GM13977 (cell line): ENCODE measurements around the gene PPP2R3A.

Source experiments
- DNase-seq: peaks from one replicate; pipeline ENCODE4 v3.0.0; 2012; ENCODE audit warnings: low spot score
- in situ Hi-C: fragments of 300-500 bp; cut with MboI; formaldehyde crosslinking; loops from one replicate; pipeline ENCODE4 v1.12.0; 2022; ENCODE audit warnings: low sequenced_read_pairs, low pct_unique_long_range_greater_than_20kb, mixed read lengths, inconsistent platforms; ENCODE audit not compliant: unreplicated experiment
- TF ChIP-seq, protein P1 (sequence below): IDR thresholded peaks from 2 replicates; pipeline ENCODE4 v1.5.1; 2012; ENCODE audit warnings: mild to moderate bottlenecking, control low read depth; ENCODE audit not compliant: insufficient read depth; ENCODE audit errors: extremely low read depth, missing control alignments

Gene PPP2R3A

GRCh38 chr3:136195258-136196063 is 229.9 kb downstream of the PPP2R3A start:
- in situ Hi-C loops: no loop called here
- peak; percentile 86 for DNase-seq
- TF ChIP-seq, protein P1, sequence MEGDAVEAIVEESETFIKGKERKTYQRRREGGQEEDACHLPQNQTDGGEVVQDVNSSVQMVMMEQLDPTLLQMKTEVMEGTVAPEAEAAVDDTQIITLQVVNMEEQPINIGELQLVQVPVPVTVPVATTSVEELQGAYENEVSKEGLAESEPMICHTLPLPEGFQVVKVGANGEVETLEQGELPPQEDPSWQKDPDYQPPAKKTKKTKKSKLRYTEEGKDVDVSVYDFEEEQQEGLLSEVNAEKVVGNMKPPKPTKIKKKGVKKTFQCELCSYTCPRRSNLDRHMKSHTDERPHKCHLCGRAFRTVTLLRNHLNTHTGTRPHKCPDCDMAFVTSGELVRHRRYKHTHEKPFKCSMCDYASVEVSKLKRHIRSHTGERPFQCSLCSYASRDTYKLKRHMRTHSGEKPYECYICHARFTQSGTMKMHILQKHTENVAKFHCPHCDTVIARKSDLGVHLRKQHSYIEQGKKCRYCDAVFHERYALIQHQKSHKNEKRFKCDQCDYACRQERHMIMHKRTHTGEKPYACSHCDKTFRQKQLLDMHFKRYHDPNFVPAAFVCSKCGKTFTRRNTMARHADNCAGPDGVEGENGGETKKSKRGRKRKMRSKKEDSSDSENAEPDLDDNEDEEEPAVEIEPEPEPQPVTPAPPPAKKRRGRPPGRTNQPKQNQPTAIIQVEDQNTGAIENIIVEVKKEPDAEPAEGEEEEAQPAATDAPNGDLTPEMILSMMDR: no peak

- DNase-seq: no peak
- in situ Hi-C loops: no loop called here
- TF ChIP-seq, protein P1: no peak
These were observed 230.5 kb downstream of the PPP2R3A start, which contains the start of gene MSL2 for GRCh38 chr3:136196064-136196400. TSS of gene MSL2 (minus strand) at chr3:136196335. CDS start at chr3:136195113, 1,222 bp downstream.

GRCh38 chr3:136196401-136197158 is 231.1 kb downstream of the PPP2R3A start:
- peak; percentile 98 for DNase-seq
- in situ Hi-C loops: no loop called here
- TF ChIP-seq, protein P1: no peak

GRCh38 chr3:136197159-136197793 is 231.7 kb downstream of the PPP2R3A start:
- in situ Hi-C loops: no loop called here
- peak; percentile 29 for DNase-seq

More at GRCh38 chr3:136197159-136197793, 231.7 kb downstream of the PPP2R3A start:
- TF ChIP-seq, protein P1: no peak
